Measurements from ENCODE around the gene PIGU.

PIGU gene

DNA sequence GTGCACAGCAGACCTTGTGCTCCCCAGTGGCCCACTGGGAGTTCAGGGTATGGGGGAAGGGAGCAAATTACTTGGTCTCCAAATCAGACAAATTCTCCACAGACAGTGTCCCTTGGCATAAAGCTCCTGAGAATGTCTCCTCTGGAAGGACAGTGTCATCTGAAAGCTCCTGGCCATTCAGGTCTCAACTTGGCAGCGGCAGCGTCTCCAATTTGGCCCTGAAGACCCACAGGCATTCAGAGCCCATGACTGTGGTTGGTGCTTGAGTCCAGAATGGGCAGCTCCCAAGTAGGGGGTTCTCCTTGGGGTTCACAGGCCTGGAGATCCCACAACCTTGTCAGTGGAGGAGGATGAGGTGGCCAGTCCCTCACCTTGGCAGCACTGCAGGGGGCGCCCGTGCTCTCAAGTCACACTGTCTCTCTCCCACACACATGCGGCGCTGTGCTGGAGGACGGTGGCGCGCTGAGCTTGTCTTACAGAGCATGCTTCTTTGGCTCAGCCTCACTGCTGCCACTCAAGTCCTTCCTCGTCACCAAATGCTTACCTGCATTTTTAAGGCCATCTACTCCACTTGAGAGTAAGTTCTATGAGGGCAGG lies 140.0 kb downstream of the PIGU start:
- H3K27me3 ChIP-seq (ENCODE audit: insufficient read depth, poor library complexity, severe bottlenecking), result no peaks in the 10 kb centered on the region
- no peak overlapping the region for H3K27ac ChIP-seq (replicated peaks)
- no peak overlapping the region for H3K4me3 ChIP-seq (replicated peaks; ENCODE audit: insufficient read depth, low read length)
- DNase-seq (ENCODE audit: low read depth in 1 of 2, low spot score in 1 of 2), result peak in 1 of 2 experiments; percentile 81
- TF ChIP-seq GABPA (IDR thresholded peaks at IDR 0.05; ENCODE audit: low read depth) (no peak), SPI1 (IDR thresholded peaks at IDR 0.05; ENCODE audit: borderline replicate concordance, low read depth) (no peak), POLR2AphosphoS5 (IDR thresholded peaks at IDR 0.05; ENCODE audit: low read depth) (no peak)
- TF ChIP-seq, protein P1, sequence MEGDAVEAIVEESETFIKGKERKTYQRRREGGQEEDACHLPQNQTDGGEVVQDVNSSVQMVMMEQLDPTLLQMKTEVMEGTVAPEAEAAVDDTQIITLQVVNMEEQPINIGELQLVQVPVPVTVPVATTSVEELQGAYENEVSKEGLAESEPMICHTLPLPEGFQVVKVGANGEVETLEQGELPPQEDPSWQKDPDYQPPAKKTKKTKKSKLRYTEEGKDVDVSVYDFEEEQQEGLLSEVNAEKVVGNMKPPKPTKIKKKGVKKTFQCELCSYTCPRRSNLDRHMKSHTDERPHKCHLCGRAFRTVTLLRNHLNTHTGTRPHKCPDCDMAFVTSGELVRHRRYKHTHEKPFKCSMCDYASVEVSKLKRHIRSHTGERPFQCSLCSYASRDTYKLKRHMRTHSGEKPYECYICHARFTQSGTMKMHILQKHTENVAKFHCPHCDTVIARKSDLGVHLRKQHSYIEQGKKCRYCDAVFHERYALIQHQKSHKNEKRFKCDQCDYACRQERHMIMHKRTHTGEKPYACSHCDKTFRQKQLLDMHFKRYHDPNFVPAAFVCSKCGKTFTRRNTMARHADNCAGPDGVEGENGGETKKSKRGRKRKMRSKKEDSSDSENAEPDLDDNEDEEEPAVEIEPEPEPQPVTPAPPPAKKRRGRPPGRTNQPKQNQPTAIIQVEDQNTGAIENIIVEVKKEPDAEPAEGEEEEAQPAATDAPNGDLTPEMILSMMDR (IDR thresholded peaks at IDR 0.05; ENCODE audit: insufficient read depth, low read length), result peak; percentile 31

DNA sequence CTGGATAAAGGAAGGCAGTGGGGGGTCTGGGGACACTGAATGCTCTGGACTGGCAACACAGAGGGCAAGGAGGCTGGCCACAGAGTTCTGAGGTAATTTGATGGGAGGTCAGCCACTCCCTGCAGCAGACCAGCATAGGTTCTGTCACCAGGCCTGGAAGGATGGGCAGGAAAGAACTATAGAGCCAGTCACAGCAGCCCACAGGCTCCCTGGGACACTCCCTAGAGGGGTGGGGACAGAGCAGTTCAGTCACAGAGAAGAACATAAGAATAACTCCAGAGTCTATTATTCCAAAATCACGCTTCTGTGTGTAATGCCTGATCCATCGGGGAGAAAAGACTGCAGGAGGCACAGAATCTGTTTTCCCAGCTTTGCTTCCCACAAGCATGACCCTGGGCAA lies 141.0 kb downstream of the PIGU start:
- no peak overlapping the region for H3K27ac ChIP-seq (replicated peaks)
- TF ChIP-seq POLR2AphosphoS5 (IDR thresholded peaks at IDR 0.05; ENCODE audit: low read depth) (no peak), SPI1 (IDR thresholded peaks at IDR 0.05; ENCODE audit: borderline replicate concordance, low read depth) (no peak), GABPA (IDR thresholded peaks at IDR 0.05; ENCODE audit: low read depth) (no peak)
- TF ChIP-seq, protein P2, sequence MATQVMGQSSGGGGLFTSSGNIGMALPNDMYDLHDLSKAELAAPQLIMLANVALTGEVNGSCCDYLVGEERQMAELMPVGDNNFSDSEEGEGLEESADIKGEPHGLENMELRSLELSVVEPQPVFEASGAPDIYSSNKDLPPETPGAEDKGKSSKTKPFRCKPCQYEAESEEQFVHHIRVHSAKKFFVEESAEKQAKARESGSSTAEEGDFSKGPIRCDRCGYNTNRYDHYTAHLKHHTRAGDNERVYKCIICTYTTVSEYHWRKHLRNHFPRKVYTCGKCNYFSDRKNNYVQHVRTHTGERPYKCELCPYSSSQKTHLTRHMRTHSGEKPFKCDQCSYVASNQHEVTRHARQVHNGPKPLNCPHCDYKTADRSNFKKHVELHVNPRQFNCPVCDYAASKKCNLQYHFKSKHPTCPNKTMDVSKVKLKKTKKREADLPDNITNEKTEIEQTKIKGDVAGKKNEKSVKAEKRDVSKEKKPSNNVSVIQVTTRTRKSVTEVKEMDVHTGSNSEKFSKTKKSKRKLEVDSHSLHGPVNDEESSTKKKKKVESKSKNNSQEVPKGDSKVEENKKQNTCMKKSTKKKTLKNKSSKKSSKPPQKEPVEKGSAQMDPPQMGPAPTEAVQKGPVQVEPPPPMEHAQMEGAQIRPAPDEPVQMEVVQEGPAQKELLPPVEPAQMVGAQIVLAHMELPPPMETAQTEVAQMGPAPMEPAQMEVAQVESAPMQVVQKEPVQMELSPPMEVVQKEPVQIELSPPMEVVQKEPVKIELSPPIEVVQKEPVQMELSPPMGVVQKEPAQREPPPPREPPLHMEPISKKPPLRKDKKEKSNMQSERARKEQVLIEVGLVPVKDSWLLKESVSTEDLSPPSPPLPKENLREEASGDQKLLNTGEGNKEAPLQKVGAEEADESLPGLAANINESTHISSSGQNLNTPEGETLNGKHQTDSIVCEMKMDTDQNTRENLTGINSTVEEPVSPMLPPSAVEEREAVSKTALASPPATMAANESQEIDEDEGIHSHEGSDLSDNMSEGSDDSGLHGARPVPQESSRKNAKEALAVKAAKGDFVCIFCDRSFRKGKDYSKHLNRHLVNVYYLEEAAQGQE (IDR thresholded peaks at IDR 0.05; ENCODE audit: insufficient replicate concordance, low read depth), result no peak
- TF ChIP-seq, protein P1 (IDR thresholded peaks at IDR 0.05; ENCODE audit: insufficient read depth, low read length), result no peak

DNA sequence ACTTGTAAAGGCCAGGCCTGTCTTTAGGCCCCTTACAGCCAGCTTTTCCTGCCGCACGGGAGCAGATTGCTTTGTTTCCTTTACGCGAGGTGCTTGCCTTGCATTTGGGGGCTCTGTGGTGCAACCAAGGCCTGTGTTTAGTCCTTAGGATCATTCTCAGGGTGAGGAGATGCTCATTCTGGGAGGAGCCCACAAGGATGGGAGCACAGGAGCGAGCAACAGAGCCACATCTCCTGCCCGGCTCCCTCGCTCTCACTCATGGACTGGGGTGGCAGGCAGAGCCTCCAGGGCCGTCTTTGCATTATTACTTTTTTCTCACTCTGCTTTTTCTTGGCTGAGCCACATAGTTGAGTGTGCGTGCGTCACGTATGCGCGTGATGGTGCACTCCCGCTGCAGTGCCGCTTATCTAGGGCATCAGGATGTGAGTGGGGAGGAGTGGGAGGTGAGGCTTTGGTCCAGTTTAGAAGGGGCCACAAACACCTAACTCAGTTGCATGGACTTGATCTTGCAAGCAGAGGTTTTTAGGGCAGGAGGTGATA lies 141.5 kb downstream of the PIGU start:
- H3K27ac ChIP-seq (replicated peaks), result no peak overlapping the region
- no peak for DNase-seq (ENCODE audit: low read depth in 1 of 2, low spot score in 1 of 2)
- TF ChIP-seq GABPA (IDR thresholded peaks at IDR 0.05; ENCODE audit: low read depth) (no peak), POLR2AphosphoS5 (IDR thresholded peaks at IDR 0.05; ENCODE audit: low read depth) (no peak), SPI1 (IDR thresholded peaks at IDR 0.05; ENCODE audit: borderline replicate concordance, low read depth) (no peak)
- TF ChIP-seq, protein P2 (IDR thresholded peaks at IDR 0.05; ENCODE audit: insufficient replicate concordance, low read depth), result no peak
- TF ChIP-seq, protein P1 (IDR thresholded peaks at IDR 0.05; ENCODE audit: insufficient read depth, low read length), result no peak
- no peak overlapping the region for H3K4me3 ChIP-seq (replicated peaks; ENCODE audit: insufficient read depth, low read length)
- H3K27me3 ChIP-seq (ENCODE audit: insufficient read depth, poor library complexity, severe bottlenecking), result no peaks in the 10 kb centered on the region

More for the DNA sequence above, 141.0 kb downstream of the PIGU start:
- Histone ChIP-seq H3K27me3 (ENCODE audit: insufficient read depth, poor library complexity, severe bottlenecking) (no peaks in the 10 kb centered on the region), H3K4me3 (replicated peaks; ENCODE audit: insufficient read depth, low read length) (no peak overlapping the region)
- no peak for DNase-seq (ENCODE audit: low read depth in 1 of 2, low spot score in 1 of 2)

All from HL-60 (cell line).